ENCODE data around the gene GAS2L2. TPM values are rescaled to one million over a fixed set of nuclear protein-coding genes. Genes with fewer than 3 reads are reported as not detected.

Gene GAS2L2
- total RNA-seq, 2 experiments from 2014 or later, result 0.27 to 0.34 TPM

GRCh38 chr17:35797370-35797769, 44.3 kb upstream of the GAS2L2 start:
- Mint-ChIP-seq H3K9me3 (no peaks in the 10 kb centered on the region), H3K4me3 (no peak overlapping the region)

GRCh38 chr17:35796942-35797341, 43.9 kb upstream of the GAS2L2 start:
- no peaks in the 10 kb centered on the region for H3K9me3 Mint-ChIP-seq
- no peak overlapping the region for H3K27ac Mint-ChIP-seq
- no peak for TF ChIP-seq CTCF (IDR thresholded peaks at IDR 0.05)
- H3K4me3 Mint-ChIP-seq, result no peak overlapping the region
- intact Hi-C loops (cut with micrococcal nuclease), result no loop called here
- no peaks in the 10 kb centered on the region for H3K36me3 Mint-ChIP-seq (ENCODE audit: low read depth)
- DNase-seq (no peak), ATAC-seq (no peak)
- peaks cover 27% of the 10 kb centered on the region for H3K4me1 Mint-ChIP-seq (ENCODE audit: low read depth)
- ChIA-PET POLR2A (interaction anchor here (0.6 to 7.0 kb wide), 3 partner anchors 10 to 76 kb away, joined by 3 to 50 read pairs (median 4); partner anchors contain the start of gene TAF15), CTCF (interaction anchor here (2.8 to 9.6 kb wide), 3 partner anchors 8 to 34 kb away, joined by 15 to 104 read pairs (median 23); partner anchors contain the start of gene TAF15)
- peaks cover 20% of the 10 kb centered on the region for H3K27me3 Mint-ChIP-seq

More at GRCh38 chr17:35797370-35797769, 44.3 kb upstream of the GAS2L2 start:
- ATAC-seq, result no peak
- no peak for DNase-seq
- intact Hi-C loops (cut with micrococcal nuclease), result no loop called here
- no peak for TF ChIP-seq CTCF (IDR thresholded peaks at IDR 0.05)
- Mint-ChIP-seq H3K36me3 (ENCODE audit: low read depth) (no peaks in the 10 kb centered on the region), H3K27ac (no peak overlapping the region), H3K27me3 (peaks cover 20% of the 10 kb centered on the region), H3K4me1 (ENCODE audit: low read depth) (peaks cover 31% of the 10 kb centered on the region)
- ChIA-PET CTCF (interaction anchor here (4.4 to 9.6 kb wide), 2 partner anchors 11 to 34 kb away, joined by 23 to 104 read pairs; partner anchors contain the start of gene TAF15), POLR2A (interaction anchor here (0.6 to 7.0 kb wide), 4 partner anchors 9 to 76 kb away, joined by 3 to 50 read pairs (median 4); partner anchors contain the start of gene TAF15)

GRCh38 chr17:35795871-35796265, 42.8 kb upstream of the GAS2L2 start:
- CTCF ChIA-PET, result interaction anchor here (0.7 to 9.6 kb wide), 6 partner anchors 9 to 46 kb away, joined by 3 to 104 read pairs (median 10); partner anchors contain the start of gene TAF15
- ATAC-seq (no peak), DNase-seq (no peak)
- Mint-ChIP-seq H3K36me3 (ENCODE audit: low read depth) (no peaks in the 10 kb centered on the region), H3K27ac (no peak overlapping the region), H3K27me3 (peaks cover 20% of the 10 kb centered on the region), H3K4me3 (peak overlapping the region; percentile 68), H3K9me3 (no peaks in the 10 kb centered on the region), H3K4me1 (ENCODE audit: low read depth) (peaks cover 18% of the 10 kb centered on the region)
- POLR2A ChIA-PET, result interaction anchor here (1.2 to 7.0 kb wide), 2 partner anchors 13 to 14 kb away, joined by 3 to 50 read pairs; partner anchors contain the start of gene TAF15
- intact Hi-C loops (cut with micrococcal nuclease), result no loop called here
- no peak for TF ChIP-seq CTCF (IDR thresholded peaks at IDR 0.05)

- CTCF ChIA-PET, result interaction anchor here (1.0 to 9.6 kb wide), 6 partner anchors 10 to 59 kb away, joined by 3 to 104 read pairs (median 10); partner anchors contain the start of gene TAF15
- Mint-ChIP-seq H3K4me3 (peak within 1 kb of the TSS; percentile 68), H3K36me3 (ENCODE audit: low read depth) (no peaks in the 10 kb centered on the region), H3K27me3 (peaks cover 20% of the 10 kb centered on the region), H3K9me3 (no peaks in the 10 kb centered on the region), H3K27ac (no peak within 1 kb of the TSS), H3K4me1 (ENCODE audit: low read depth) (peaks cover 17% of the 10 kb centered on the region)
- DNase-seq (peak; percentile 64), ATAC-seq (peak; percentile 79)
- TF ChIP-seq CTCF (IDR thresholded peaks at IDR 0.05), result no peak
- POLR2A ChIA-PET, result interaction anchor here (0.7 to 7.0 kb wide), 4 partner anchors 13 to 213 kb away, joined by 3 to 50 read pairs (median 3); partner anchors contain the start of gene TAF15
- intact Hi-C loops (cut with micrococcal nuclease), result no loop called here
These were observed 42.2 kb upstream of the GAS2L2 start, which contains the start of gene MMP28 for GRCh38 chr17:35795007-35795870. Gene MMP28, minus strand, starts transcription at chr17:35795641. Its CDS starts 264 bp downstream, at chr17:35795377.

Measured in activated CD8-positive, alpha-beta T cell treated with anti-CD3 and anti-CD28 coated beads for 36 hours (primary cell).